GM19372 (cell line): Measurements from ENCODE around the gene HNRNPA2B1.
"Not testable (repeated sequence)": the region's sequence is repeated elsewhere in the genome, so short reads cannot be mapped to it uniquely, and the experiment has no call there.

Source experiments
- ATAC-seq: cut with Tn5 transposase; IDR thresholded peaks from one replicate; pipeline ENCODE4 v1.9.1; 2021; ENCODE audit warnings: mild to moderate bottlenecking, low read depth, moderate library complexity; ENCODE audit not compliant: unreplicated experiment

The HNRNPA2B1 gene

GRCh38 chr7:26198781-26199169 is 1.8 kb downstream of the HNRNPA2B1 start:
- no peak for ATAC-seq

GRCh38 chr7:26198133-26198780 is 2.3 kb downstream of the HNRNPA2B1 start:
- ATAC-seq = no peak

- no peak for ATAC-seq
Observed at GRCh38 chr7:26197153-26198115, 3.1 kb downstream of the HNRNPA2B1 start.

- no peak for ATAC-seq
Observed at GRCh38 chr7:26195867-26196657, 4.5 kb downstream of the HNRNPA2B1 start.

GRCh38 chr7:26195182-26195581 is 5.4 kb downstream of the HNRNPA2B1 start:
- no peak for ATAC-seq

GRCh38 chr7:26194764-26195163 is 5.8 kb downstream of the HNRNPA2B1 start:
- not testable (repeated sequence) for ATAC-seq

- no peak for ATAC-seq
Observed at GRCh38 chr7:26193432-26194207, 6.9 kb downstream of the HNRNPA2B1 start.

GRCh38 chr7:26192485-26193087 is 8.0 kb downstream of the HNRNPA2B1 start:
- ATAC-seq = no peak

GRCh38 chr7:26191974-26192479 is 8.5 kb downstream of the HNRNPA2B1 start:
- no peak for ATAC-seq

- ATAC-seq = no peak
Observed at GRCh38 chr7:26191233-26191973, 9.1 kb downstream of the HNRNPA2B1 start.

GRCh38 chr7:26190417-26190869 is 10.1 kb downstream of the HNRNPA2B1 start:
- ATAC-seq = no peak

- ATAC-seq = no peak
Observed at GRCh38 chr7:26189697-26190096, 10.8 kb downstream of the HNRNPA2B1 start.

GRCh38 chr7:26188957-26189541 is 11.5 kb downstream of the HNRNPA2B1 start:
- no peak for ATAC-seq

GRCh38 chr7:26188206-26188956 is 12.2 kb downstream of the HNRNPA2B1 start:
- no peak for ATAC-seq

GRCh38 chr7:26187380-26188205 is 13.0 kb downstream of the HNRNPA2B1 start:
- no peak for ATAC-seq

- no peak for ATAC-seq
Observed at GRCh38 chr7:26186364-26187311, 13.9 kb downstream of the HNRNPA2B1 start.
